Measurements from ENCODE around the gene CFAP97.

- no peak for TF ChIP-seq ZNF274 (IDR thresholded peaks at IDR 0.05; ENCODE audit: low read depth, low read length)
- no peak for TF ChIP-seq YY1 (IDR thresholded peaks at IDR 0.05; ENCODE audit: insufficient read depth, insufficient read length)
- TF ChIP-seq SUZ12 (IDR thresholded peaks at IDR 0.05; ENCODE audit: extremely low read depth, insufficient read depth, insufficient read length): no peak
Observed at GRCh38 chr4:185110375-185110823, 93.4 kb downstream of the CFAP97 start.
